NCI-H2107 treated with DMSO at 0.1 percent for 48 hours (cell line): ENCODE data around the gene APOLD1.
"Not testable (repeated sequence)": the region's sequence is repeated elsewhere in the genome, so short reads cannot be mapped to it uniquely, and the experiment has no call there.

Experiments used
- DNase-seq: peaks from one replicate; lab custom pipeline; 2025; ENCODE audit not compliant: unreplicated experiment; lab: John Stamatoyannopoulos, UW

The APOLD1 gene

DNA sequence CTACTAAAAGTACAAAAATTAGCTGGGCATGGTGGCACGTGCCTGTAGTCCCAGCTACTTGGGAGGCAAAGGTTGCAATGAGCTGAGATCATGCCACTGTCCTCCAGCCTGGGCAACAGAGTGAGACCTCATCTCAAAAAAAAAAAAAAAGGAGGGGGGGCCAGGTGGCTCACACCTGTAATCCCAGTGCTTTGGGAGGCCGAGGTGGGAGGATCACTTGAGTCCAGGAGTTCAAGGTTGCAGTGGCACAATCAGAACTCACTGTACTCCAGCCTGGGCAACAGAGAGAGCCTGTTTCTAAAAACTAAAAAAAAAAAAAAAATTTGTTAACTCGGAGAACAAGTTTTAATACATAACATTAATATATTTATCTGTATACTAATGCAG, 22.1 kb downstream of the APOLD1 start:
- not testable (repeated sequence) for DNase-seq

DNA sequence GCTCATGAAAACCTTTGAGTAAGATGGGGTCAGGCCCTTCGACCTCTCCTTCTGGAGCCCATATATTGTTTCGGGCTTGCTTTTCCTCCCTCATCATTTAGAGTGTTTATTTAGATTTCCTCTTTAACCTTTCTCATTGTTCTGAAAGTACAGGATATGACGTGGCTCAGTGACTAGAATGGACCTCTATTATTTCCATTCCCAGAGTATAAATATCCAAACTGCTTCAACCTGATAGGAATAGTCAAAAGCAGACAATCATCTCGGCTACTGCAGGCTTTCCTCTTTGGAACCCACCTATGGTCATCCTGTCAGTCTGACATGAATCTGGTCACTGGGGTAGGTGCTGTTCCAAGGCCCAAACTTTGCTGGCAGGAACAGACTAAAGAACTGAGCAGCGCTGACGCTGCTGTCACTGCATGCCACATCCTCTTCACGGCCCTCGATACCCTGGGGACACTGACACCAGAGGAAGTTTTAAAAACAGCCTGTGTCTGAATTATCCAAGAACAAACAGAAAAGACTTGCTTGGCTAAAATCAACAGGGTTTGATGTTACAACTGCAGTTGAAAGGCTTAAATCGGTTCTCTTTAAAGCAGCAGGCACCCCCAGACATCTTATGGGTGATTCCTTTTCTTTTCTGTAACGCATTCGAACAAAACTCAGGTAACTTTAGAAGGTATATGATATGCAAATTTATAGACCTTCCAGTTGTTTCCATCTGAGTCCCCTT, 22.7 kb downstream of the APOLD1 start:
- peak; percentile 57 for DNase-seq

DNA sequence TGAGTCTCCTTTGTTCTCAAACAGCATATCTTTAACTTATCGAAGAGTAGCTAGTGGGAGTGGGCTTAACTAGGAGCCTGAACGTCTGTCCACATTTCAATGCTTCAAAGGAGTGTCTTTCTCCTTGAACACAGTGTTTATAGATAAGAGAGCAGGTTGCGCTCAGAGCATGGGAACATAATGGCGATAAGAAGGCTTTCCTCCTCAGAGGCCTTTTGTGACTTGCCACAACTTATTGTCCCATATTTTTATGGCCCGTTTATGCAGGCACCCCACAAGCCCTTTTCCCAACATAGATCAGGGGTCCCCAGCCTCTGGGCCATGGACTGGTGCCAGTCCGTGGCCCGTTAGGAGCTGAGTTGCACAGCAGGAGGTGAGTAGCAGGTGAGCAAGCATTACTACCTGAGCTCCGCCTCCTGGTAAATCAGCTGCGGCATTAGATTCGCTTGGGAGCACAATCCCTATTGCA, 25.1 kb downstream of the APOLD1 start:
- DNase-seq: peak; percentile 33

DNA sequence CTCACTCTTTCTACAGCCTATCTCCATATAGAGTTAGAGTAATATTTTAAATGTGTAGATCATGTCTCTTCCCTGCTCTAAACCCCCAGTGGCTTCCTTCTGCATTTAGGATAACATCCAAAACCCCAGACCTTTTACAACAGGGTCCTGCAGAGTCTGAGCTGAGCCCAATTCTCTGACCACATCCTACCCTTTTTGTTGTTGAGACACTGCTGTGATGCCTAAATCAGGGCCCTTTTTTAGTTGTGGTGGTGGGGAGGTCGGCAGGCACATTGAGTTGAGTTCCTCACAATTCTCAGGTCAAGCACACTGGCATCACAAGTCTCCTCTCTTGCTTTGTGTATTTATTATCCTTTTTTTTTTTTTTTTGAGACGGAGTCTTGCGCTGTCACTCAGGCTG, 25.9 kb downstream of the APOLD1 start:
- no peak for DNase-seq

DNA sequence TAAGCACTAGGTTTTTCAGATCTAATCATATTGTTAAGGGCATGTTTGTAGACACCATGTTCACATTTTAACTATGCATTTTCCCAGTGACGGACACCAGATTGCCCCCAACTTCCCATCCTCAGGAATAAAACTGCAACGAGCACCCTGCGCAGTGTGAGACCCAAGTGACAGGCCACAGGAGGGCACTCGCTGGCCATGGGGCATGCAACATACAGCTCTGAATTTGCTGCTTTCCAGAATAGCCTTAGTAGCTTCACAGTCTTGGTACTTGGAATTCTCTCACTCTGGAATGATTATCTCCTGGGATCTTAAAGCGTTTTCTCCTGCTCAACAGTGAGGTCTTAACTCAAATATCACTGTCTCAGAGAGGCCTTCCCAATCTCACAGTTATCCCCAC, 26.7 kb downstream of the APOLD1 start:
- no peak for DNase-seq

DNA sequence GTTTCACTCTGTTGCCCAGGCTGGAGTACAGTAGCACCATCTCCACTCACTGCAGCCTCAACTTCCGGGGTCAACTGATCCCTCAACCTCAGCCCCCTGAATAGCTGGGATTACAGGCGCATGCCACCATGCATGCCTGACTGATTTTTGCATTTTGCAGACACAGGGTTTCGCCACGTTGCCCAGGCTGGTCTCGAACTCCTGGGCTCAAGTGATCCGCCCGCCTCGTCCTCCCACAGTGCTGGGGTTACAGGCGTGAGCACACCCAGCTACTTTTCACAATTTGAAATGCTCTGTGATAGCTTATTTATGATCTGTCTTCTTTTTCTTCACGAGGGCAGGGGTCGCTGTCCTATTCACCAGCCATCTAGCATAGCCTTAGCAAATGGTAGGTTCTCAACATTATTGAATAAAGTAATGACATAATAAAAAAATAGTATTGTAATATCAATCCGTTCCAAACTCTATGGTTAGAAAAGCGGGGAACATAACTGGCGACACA, 27.2 kb downstream of the APOLD1 start:
- no peak for DNase-seq

DNA sequence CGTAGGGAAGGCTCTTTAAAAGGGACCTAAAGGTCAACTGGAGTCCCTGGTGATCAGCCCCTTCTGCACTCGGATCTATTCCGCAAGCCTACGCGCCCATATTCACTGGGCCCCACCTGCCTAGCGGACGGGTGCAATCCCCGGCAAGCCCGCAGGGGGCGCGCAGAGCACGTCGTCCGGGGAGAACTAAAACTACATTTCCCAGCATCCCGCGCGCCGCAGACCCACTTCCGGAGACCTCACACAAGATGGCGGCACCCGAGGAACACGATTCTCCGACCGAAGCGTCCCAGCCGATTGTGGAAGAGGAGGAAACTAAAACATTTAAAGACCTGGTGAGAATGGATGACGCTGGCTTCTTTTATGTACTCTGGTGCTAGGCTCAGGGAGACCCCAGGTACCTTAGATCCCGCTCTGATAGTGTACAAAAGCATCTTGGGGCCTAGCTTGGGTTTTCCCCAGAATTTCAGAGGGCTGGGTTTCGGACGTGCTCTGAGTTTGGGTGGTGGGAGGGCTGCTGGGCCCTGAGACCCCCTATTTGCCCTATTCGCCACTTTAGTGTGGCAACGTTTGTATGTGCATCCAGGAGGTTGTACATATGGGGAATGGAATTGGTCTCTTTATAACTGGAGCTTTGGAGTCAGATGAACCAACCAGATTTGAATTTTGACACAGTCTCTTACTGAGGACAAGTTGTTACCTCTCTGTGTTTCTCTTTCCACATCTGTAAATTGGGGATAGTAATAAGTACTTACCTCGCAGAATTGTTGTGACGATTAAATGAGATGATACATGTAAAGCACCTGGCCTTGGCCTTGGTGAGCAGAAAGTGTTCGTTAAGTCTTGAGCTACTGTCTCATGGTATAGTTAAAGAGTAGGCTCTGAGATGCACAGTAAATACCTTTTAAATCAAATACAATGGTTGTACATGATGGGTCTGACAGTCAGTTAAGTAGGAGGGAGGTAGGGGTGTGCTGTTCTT, 28.0 kb downstream of the APOLD1 start, which contains the start of gene DDX47:
TSS of gene DDX47 (plus strand) at position 227 of the 982 bp plus-strand sequence. CDS start at position 249, 22 bp downstream.
- peak; percentile 93 for DNase-seq

DNA sequence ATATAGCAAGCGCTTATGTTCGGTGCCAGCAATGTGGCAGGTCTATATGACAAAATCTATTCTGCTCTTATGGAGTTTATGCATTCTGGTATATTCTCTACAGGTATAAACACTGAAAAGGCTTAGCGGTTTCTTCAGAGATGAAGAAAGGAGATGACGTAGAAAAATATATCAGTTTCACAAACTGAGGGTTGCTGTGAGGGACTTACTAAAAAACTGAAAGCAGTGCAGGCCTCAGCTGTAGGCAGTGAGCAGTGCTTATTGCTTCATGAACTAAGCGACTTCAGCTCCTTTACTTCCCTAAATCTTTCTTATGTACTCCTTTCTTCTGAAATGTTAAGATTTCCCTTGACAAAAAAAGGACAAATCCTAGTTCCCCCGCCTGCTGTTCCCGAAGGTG, 32.2 kb downstream of the APOLD1 start:
- no peak for DNase-seq

DNA sequence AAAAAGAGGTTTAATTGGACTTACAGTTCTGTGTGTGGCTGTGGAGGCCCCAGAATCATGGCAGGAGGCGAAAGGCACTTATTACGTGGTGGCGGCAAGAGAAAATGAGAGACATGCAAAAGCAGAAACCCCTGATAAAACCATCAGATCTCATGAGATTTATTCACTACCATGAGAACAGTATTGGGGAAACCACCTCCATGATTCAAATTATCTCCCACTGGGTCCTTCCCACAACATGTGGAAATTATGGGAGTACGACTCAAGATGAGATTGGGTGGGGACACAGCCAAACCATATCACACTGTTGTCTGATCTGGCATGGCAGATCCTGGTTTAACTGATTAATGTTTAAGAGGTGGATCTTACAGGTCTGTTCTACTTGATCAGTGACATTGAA, 33.2 kb downstream of the APOLD1 start:
- no peak for DNase-seq

DNA sequence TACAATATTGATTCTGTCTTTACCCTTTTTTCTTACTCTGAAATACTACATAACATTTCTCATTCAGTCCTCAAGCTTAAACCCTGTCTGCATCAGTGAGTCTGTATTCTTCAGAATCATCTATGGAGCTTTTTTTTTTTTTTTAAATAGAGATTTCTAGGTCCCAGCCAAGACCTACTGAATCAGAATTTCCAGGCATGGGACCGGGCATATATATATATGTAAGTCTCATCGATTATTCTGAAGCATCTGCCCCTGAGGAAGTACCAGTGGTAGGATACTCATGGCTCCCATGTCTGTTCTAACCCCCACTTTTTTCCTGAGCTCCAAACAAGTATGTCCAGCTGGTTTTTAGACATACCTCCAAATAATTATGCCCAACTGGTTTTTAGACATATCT, 33.8 kb downstream of the APOLD1 start:
- DNase-seq: no peak

DNA sequence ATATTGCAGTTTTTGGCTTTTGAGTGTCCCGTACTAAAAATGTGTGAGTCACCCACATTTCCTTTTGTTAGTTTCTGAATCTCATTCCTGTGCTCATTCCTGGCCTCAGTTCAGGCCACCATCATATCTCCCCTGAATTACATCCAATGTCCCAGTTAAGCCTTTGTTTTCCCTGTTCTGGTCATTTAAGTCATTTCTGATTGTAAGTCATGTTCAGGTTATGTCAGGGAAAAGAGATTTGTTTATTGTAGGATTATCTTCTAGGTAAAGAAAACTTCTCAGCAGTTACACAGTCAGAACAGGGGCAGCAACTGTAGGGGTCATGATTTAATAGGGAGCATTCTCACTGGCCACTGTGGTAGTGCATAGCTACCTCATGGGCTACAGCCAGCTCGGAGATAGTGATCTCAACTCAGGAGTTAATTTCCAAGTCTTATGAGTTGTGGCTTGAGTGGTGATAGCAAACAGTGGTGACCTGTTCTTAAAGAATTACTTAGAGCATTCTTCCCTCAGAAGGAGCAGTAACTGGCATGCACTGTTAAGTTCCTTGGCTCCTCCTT, 34.4 kb downstream of the APOLD1 start:
- DNase-seq: no peak

DNA sequence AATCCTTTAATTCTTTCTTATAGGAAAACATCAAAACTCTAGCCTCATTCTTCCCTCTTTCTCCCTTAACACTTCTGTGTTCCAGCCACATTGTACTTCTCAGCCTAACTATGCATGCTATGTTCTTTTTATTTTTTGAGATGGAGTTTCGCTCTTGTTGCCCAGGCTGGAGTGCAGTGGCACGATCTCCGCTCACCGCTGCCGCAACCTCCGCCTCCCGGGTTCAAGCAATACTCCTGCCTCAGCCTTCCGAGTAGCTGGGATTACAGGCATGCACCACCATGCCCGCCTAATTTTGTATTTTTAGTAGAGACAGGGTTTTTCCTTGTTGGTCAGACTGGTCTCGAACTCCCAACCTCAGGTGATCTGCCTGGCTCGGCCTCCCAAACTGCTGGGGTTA, 34.9 kb downstream of the APOLD1 start:
- DNase-seq: not testable (repeated sequence)

DNA sequence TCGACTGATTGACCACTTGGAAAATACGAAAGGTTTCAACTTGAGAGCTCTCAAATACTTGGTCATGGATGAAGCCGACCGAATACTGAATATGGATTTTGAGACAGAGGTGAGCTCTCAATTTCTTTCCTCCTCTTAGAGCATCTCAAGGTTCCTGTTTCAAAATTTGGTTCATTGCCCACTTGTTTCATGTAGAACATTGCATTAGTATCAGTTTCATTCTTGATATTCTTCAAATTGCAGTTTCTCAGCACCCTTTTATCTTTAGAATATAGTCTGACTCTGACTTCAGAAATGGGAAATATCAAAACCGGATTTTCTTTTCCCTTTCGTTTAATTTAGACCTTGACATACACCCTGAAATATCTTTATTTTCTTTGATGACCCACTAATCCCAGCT, 36.5 kb downstream of the APOLD1 start:
- DNase-seq: no peak

DNA sequence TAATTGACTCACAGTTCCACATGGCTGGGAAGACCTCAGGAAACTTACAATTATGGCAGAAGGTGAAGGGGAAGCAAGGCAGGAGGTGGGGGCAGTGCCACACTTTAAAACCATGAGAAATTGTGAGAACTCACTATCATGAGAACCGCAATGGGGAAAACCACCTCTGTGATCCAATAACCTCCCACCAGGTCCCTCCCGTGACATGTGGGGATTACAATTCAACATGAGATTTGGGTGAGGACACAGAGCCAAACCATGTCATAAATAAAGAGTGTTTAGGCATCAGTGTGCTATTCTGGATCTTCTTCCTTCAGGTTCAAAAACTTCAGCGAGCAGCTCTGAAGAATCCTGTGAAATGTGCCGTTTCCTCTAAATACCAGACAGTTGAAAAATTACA, 37.4 kb downstream of the APOLD1 start:
- DNase-seq: no peak

DNA sequence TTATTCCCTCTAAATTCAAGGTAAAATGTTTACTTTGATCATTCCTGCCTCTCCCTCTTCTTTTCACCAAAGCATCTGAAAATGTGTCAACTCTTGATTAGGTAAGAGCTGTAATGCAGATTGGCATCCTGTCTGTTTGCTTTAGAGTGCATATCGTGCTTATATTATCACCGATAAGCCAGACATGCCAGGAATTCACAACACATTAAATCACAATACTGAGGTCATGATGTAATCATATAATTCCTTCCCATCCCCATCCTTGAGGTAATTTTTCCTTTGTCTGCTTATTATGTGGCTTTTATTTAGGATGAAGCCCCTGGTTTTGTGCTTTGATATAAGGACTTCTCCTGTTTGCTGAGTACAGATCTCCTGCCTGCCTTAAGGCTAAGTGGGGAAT, 37.8 kb downstream of the APOLD1 start:
- DNase-seq: no peak

DNA sequence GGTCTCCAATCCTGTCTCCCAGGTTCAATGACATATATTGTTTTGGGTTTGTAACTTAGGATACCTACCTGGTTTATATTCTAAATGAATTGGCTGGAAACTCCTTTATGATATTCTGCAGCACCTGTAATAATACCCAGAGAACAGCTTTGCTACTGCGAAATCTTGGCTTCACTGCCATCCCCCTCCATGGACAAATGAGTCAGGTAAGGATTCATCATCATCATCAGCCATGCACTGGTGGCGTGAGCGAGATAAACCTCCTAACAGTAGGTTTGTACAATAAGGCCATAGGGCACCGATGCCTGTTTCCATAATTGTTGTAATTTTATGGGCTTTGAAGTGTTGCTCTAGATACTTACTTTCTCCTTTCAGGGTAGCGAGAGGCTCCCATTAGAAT, 38.4 kb downstream of the APOLD1 start:
- DNase-seq: no peak

DNA sequence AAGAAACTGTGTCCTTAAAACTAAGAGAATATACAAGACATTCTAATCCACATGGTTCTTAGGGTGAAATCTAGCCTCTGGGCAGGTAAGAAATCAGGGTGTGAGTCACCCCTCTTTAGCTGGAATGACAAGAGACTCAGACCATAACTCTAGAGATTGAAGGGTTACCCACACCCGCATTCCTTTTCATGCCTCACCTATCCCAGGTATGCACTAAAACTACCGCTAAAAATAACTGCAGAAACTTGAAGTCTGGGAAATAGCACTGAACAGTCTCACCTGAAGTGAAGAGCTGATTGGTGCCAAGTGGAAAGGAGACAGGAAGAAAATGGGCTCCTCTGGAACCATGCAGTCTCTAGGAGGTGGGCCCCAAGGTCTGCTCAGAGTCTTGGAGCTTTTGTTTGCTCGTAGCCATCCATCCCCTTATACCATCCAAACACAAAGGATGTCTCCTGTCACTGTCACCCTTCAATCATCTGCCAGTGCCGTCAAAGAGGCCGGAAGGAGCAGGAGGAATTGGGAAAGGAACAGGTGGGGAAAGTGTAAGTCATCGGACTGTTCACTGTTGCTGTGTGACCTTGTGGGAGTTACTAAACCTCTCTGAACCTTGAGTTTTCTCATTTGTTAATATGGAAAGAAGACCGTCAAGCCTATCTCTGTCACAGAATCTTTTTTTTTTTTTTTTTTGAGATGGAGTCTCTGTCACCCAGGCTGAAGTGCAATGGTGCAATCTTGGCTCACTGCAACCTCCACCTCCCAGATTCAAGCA, 50.1 kb downstream of the APOLD1 start:
- DNase-seq: no peak

DNA sequence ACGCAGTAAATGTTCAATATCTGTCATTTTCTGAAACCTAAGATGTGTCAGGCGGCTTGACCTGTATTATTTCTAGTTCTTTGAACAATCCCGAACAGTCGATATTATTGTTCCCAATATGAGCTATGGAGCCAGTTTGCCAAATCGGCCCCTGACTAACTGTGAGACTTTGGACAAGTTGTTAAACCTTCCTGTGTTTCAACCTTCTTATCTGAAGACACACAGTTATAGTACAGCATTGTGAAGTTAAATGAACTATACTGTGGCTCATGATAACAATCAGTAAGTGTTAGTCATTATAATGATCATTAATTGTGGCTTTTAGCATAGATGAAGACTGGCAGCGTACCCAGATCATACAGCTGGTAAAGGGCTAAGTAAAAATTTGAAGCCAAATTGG, 51.1 kb downstream of the APOLD1 start:
- no peak for DNase-seq

DNA sequence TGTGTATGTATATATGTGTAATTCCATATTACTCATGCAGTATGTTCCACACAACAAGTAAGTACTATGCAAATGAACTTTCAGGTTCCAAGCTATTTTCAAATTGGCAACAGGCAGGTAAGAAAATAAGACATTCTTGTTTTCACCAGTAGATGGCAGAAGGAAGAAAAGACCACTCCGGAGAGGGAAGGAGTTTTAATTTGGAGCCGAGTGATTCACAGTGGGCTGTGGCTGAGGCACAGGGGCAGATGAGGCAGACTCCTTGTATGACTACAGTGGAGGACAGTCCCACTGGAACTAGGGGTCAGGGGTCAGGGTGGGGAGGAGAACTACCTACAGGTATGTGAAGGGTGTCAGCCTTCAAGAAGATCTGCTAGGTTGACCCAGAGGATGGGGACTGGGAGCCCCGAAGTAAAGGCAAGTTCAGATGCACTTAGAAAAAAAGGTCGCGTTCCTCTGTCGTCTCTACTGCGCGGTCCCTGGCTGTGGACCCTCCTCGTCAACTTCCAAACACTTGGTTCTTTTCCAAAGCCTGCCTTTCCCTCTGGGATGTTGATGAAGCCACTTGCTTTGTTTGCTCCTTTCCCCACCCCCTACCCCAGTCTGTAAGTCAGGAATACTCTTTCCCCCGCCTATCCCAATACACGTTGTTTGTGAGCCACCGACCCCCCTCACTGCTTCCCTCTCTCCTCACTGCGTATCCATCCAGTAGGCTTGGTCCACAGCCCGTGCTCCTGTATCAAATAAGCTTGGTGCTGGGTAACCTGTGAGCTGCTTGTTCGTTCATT, 51.8 kb downstream of the APOLD1 start:
- DNase-seq: peak; percentile 70

DNA sequence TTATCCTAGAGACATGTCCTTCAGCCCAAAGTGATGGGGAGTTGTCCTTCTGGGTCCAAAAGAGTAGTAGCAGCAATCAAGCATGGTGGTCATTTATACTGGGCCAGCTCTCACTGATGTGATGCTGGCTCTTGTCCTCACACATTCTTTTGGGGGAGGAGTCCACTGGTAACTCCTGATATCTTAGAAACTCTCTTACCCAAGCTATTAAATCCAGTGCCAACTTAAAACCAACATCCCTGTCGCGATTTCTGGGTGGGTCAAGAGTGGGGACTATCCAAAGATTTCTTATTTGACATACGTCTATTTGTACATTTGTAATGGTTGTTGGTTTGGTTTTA, 52.3 kb downstream of the APOLD1 start:
- DNase-seq: no peak
